Peyer's patch (tissue), 4 donors: ENCODE results near the gene PET100. TPM values are rescaled to one million over a fixed set of nuclear protein-coding genes. Genes with fewer than 3 reads are reported as not detected.

Experiments used
- DNase-seq, 3 donors: peaks; one replicate each; pipeline ENCODE4 v3.0.0-alpha.2; 2017 to 2019
- H3K27ac ChIP-seq, 4 donors: fragments of 200-600 bp; sonication (generic); one replicate each; pipeline ENCODE4 v1.5.1; 2016 to 2019
- H3K27me3 ChIP-seq, 2 donors: fragments of 200-600 bp; sonication (generic); one replicate each; pipeline ENCODE4 v1.5.1; 2019
- H3K36me3 ChIP-seq, 3 donors: fragments of 200-600 bp; sonication (generic); one replicate each; pipeline ENCODE4 v1.5.1; 2016 to 2019
- H3K4me1 ChIP-seq, 4 donors: fragments of 200-600 bp; sonication (generic); one replicate each; pipeline ENCODE4 v1.5.1; 2016 to 2019
- H3K4me3 ChIP-seq, 4 donors: fragments of 200-600 bp; sonication (generic); 1 replicate in 3 of 4; 2 replicates in 1 of 4; pipeline ENCODE4 v1.5.1; 2016 to 2019; ENCODE audit warnings: mild to moderate bottlenecking in 1 of 4
- H3K9me3 ChIP-seq, 4 donors: fragments of 200-600 bp; sonication (generic); one replicate each; pipeline ENCODE4 v1.5.1; 2016 to 2019; ENCODE audit warnings: mild to moderate bottlenecking in 1 of 4
- CTCF ChIP-seq, 6 experiments: fragments of 450-650 bp in 4 of 6; fragments of 200-600 bp in 2 of 6; sonication (generic) in 1 of 6; IDR thresholded peaks; one replicate each; pipeline ENCODE4 v1.5.1; 2017 to 2019; ENCODE audit warnings: antibody characterized with exemption in 6 of 6, mild to moderate bottlenecking in 3 of 6, moderate library complexity in 1 of 6
- POLR2A ChIP-seq, 2 donors: fragments of 450-650 bp; IDR thresholded peaks; one replicate each; pipeline ENCODE4 v1.5.1; 2017; ENCODE audit warnings: antibody characterized with exemption in 2 of 2, mild to moderate bottlenecking in 2 of 2, moderate library complexity in 2 of 2
- total RNA-seq, 4 donors: library from RNA; depleted of rRNA; stranded (reverse); fragments of >200 nt; gene quantifications; one replicate each; pipeline ENCODE4 v1.1.0, GENCODE V29; 2016

PET100 gene
- total RNA-seq, 4 donors from 2014 or later: 12.6 to 102 (median 14.5) TPM

- Histone ChIP-seq H3K4me1 (no peaks in the 10 kb centered on the region), H3K27me3 (no peaks in the 10 kb centered on the region), H3K36me3 (no peaks in the 10 kb centered on the region), H3K27ac (no peak overlapping the region), H3K4me3 (no peak overlapping the region), H3K9me3 (no peaks in the 10 kb centered on the region)
- DNase-seq: no peak
- no peak for TF ChIP-seq POLR2A (IDR thresholded peaks at IDR 0.05)
Measured at GRCh38 chr19:7663706-7664105, 34.1 kb downstream of the PET100 start.

DNA sequence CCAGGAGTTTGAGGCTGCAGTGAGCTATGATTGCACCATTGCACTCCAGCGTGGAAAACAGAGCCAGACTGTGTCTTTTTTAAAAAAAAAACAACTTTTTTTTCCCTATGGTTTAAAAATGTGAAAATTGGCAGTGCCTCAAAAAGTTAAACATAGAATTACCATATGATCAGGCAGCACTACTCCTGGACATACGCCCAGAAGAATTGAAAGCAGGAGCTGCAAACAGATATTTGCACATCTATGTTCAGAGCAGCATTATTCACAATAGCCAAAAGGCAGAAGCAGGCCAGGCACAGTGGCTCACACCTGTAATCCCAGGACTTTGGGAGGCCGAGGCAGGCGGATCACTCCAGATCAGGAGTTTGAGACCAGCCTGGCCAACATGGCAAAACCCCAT lies 35.5 kb downstream of the PET100 start:
- H3K9me3 ChIP-seq: no peaks in the 10 kb centered on the region
- H3K27ac ChIP-seq: no peak overlapping the region
- no peak overlapping the region for H3K4me3 ChIP-seq
- no peak for DNase-seq
- TF ChIP-seq POLR2A (IDR thresholded peaks at IDR 0.05) (no peak), CTCF (IDR thresholded peaks at IDR 0.05) (no peak)
- H3K27me3 ChIP-seq: no peaks in the 10 kb centered on the region
- H3K4me1 ChIP-seq: no peaks in the 10 kb centered on the region
- no peaks in the 10 kb centered on the region for H3K36me3 ChIP-seq

GRCh38 chr19:7668842-7669241 lies 39.2 kb downstream of the PET100 start, which contains the start of gene RETN:
Gene RETN, plus strand, starts transcription at chr19:7669049. Its CDS starts 278 bp downstream, at chr19:7669327.
- TF ChIP-seq POLR2A (IDR thresholded peaks at IDR 0.05): no peak
- TF ChIP-seq CTCF (IDR thresholded peaks at IDR 0.05): no peak
- no peak within 1 kb of the TSS for H3K4me3 ChIP-seq
- no peak within 1 kb of the TSS for H3K27ac ChIP-seq
- no peaks in the 10 kb centered on the region for H3K36me3 ChIP-seq
- no peaks in the 10 kb centered on the region for H3K9me3 ChIP-seq
- H3K27me3 ChIP-seq: no peaks in the 10 kb centered on the region
- no peak for DNase-seq
- no peaks in the 10 kb centered on the region for H3K4me1 ChIP-seq

- H3K4me3 ChIP-seq: no peak overlapping the region
Measured at GRCh38 chr19:7669641-7670040, 40.0 kb downstream of the PET100 start.

DNA sequence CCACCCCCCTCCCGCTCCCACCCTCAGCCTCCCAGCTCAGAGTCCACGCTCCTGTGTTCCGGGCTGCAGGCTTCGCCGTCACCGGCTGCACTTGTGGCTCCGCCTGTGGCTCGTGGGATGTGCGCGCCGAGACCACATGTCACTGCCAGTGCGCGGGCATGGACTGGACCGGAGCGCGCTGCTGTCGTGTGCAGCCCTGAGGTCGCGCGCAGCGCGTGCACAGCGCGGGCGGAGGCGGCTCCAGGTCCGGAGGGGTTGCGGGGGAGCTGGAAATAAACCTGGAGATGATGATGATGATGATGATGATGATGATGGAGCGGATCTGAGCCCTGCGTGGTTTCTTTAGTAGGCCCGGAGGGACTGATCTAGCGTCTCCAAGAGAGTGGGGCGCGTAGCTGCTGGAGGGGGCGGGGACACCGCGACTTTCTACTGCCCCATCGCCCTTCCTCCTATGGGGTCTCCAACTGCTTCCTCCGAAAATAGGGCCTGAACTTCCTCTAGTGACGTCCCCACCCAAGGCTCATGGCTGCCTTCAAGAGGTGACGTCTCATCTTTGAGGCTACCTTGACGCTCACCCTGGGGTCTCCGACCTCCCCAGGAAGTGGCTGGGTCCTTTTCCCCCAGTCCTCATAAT lies 40.7 kb downstream of the PET100 start:
- DNase-seq: no peak
- Histone ChIP-seq H3K27me3 (no peaks in the 10 kb centered on the region), H3K4me3 (no peak overlapping the region)

More at GRCh38 chr19:7669641-7670040, 40.0 kb downstream of the PET100 start:
- no peaks in the 10 kb centered on the region for H3K9me3 ChIP-seq
- no peaks in the 10 kb centered on the region for H3K4me1 ChIP-seq
- TF ChIP-seq POLR2A (IDR thresholded peaks at IDR 0.05): no peak
- no peak for TF ChIP-seq CTCF (IDR thresholded peaks at IDR 0.05)
- no peak overlapping the region for H3K27ac ChIP-seq
- no peak for DNase-seq
- no peaks in the 10 kb centered on the region for H3K36me3 ChIP-seq
- H3K27me3 ChIP-seq: no peaks in the 10 kb centered on the region

More for the DNA sequence above, 40.7 kb downstream of the PET100 start:
- no peak for TF ChIP-seq POLR2A (IDR thresholded peaks at IDR 0.05)
- no peak for TF ChIP-seq CTCF (IDR thresholded peaks at IDR 0.05)
- H3K27ac ChIP-seq: no peak overlapping the region
- H3K4me1 ChIP-seq: no peaks in the 10 kb centered on the region
- no peaks in the 10 kb centered on the region for H3K9me3 ChIP-seq
- no peaks in the 10 kb centered on the region for H3K36me3 ChIP-seq
